GM23338 (cell line): ENCODE results near the gene ZNF140. TPM values are rescaled to one million over a fixed set of nuclear protein-coding genes. Genes with fewer than 3 reads are reported as not detected.

ENCODE experiments used
- ATAC-seq: fragments of 200-7000 bp; cut with Tn5 transposase; 3 replicates; pipeline ENCODE4 v1.9.1; 2020
- DNase-seq: peaks from one replicate; pipeline ENCODE4 v3.0.0-alpha.2; 2015; ENCODE audit warnings: low spot score
- H2AFZ ChIP-seq: fragments of 200-600 bp; sonication (generic); 2 replicates; pipeline ENCODE4 v1.8.0; 2016; ENCODE audit warnings: antibody characterized with exemption, mild to moderate bottlenecking, moderate library complexity
- H3F3A ChIP-seq: fragments of 200-600 bp; sonication (generic); replicated peaks from 2 replicates; pipeline ENCODE4 v1.8.0; 2017; ENCODE audit warnings: antibody characterized with exemption, mixed run types, low read depth
- H3K27ac ChIP-seq: fragments of 200-600 bp; sonication (generic); 2 replicates; pipeline ENCODE4 v1.6.1; 2016; ENCODE audit warnings: low read depth
- H3K27me3 ChIP-seq: fragments of 200-600 bp; sonication (generic); 2 replicates; pipeline ENCODE4 v1.8.0; 2016; ENCODE audit warnings: mild to moderate bottlenecking, mixed run types, moderate library complexity; ENCODE audit not compliant: insufficient read depth
- H3K36me3 ChIP-seq: fragments of 200-600 bp; sonication (generic); 2 replicates; pipeline ENCODE4 v1.8.0; 2016; ENCODE audit warnings: mild to moderate bottlenecking; ENCODE audit not compliant: insufficient read depth
- H3K4me1 ChIP-seq: fragments of 200-600 bp; sonication (generic); 2 replicates; pipeline ENCODE4 v1.8.0; 2016; ENCODE audit warnings: mild to moderate bottlenecking, moderate library complexity; ENCODE audit not compliant: insufficient read depth
- H3K4me2 ChIP-seq: fragments of 200-600 bp; sonication (generic); 2 replicates; pipeline ENCODE4 v1.7.1; 2017; ENCODE audit warnings: mixed run types
- H3K4me3 ChIP-seq: fragments of 200-600 bp; sonication (generic); 2 replicates; pipeline ENCODE4 v1.6.1; 2016; ENCODE audit warnings: mixed run types
- H3K79me2 ChIP-seq: fragments of 200-600 bp; sonication (generic); replicated peaks from 2 replicates; pipeline ENCODE4 v1.8.0; 2017; ENCODE audit warnings: mild to moderate bottlenecking; ENCODE audit not compliant: insufficient read depth
- H3K9me2 ChIP-seq: fragments of 200-600 bp; sonication (generic); 2 replicates; pipeline ENCODE4 v1.8.0; 2017; ENCODE audit not compliant: insufficient read depth
- H4K20me1 ChIP-seq: fragments of 200-600 bp; sonication (generic); replicated peaks from 2 replicates; pipeline ENCODE4 v1.8.0; 2017; ENCODE audit warnings: mild to moderate bottlenecking; ENCODE audit not compliant: insufficient read depth
- H3K27ac Mint-ChIP-seq: 2 replicates; pipeline ENCODE4 v1.8.0; 2020; ENCODE audit warnings: inconsistent platforms, mild to moderate bottlenecking, moderate library complexity, mixed read lengths
- H3K27me3 Mint-ChIP-seq: 3 replicates; pipeline ENCODE4 v1.8.0; 2022; ENCODE audit warnings: low read depth, mild to moderate bottlenecking, moderate library complexity, mixed read lengths, inconsistent platforms; ENCODE audit not compliant: insufficient read depth, poor library complexity
- H3K36me3 Mint-ChIP-seq: 3 replicates; pipeline ENCODE4 v1.8.0; 2021; ENCODE audit warnings: low read depth, mild to moderate bottlenecking, inconsistent platforms, moderate library complexity, mixed read lengths
- H3K4me1 Mint-ChIP-seq: 3 replicates; pipeline ENCODE4 v1.8.0; 2020; ENCODE audit warnings: mild to moderate bottlenecking, inconsistent platforms, mixed read lengths
- H3K4me3 Mint-ChIP-seq: 3 replicates; pipeline ENCODE4 v1.8.0; 2021; ENCODE audit warnings: moderate library complexity, mild to moderate bottlenecking, inconsistent platforms, mixed read lengths
- H3K9me3 Mint-ChIP-seq: 3 replicates; pipeline ENCODE4 v1.8.0; 2020; ENCODE audit warnings: moderate library complexity, mild to moderate bottlenecking, inconsistent platforms, mixed read lengths
- CREB1 ChIP-seq: fragments of 250-450 bp; sonication (Bioruptor Pico); IDR thresholded peaks from 2 replicates; pipeline ENCODE4 v1.5.0; 2020; ENCODE audit warnings: low read depth, mild to moderate bottlenecking, moderate library complexity
- EZH2 ChIP-seq: fragments of 200-600 bp; sonication (generic); IDR thresholded peaks from one replicate; pipeline ENCODE4 v1.8.0; 2017; ENCODE audit warnings: antibody characterized with exemption, mild to moderate bottlenecking, low read depth; ENCODE audit not compliant: unreplicated experiment
- NANOG ChIP-seq: IDR thresholded peaks from 2 replicates; pipeline ENCODE4 v1.6.1; 2016; ENCODE audit warnings: antibody characterized with exemption, borderline replicate concordance
- STAT1 ChIP-seq: IDR thresholded peaks from one replicate; pipeline ENCODE4 v1.6.1; 2016; ENCODE audit warnings: antibody characterized with exemption; ENCODE audit not compliant: unreplicated experiment
- ZNF114 ChIP-seq: fragments of 250-450 bp; sonication (Bioruptor Pico); IDR thresholded peaks from 2 replicates; pipeline ENCODE4 v1.5.0; 2020; ENCODE audit warnings: mild to moderate bottlenecking, moderate library complexity
- ZNF331 ChIP-seq: fragments of 250-450 bp; sonication (Bioruptor Pico); IDR thresholded peaks from 2 replicates; pipeline ENCODE4 v1.5.0; 2020; ENCODE audit warnings: low read depth, mild to moderate bottlenecking, moderate library complexity
- polyA plus RNA-seq: library from polyadenylated mRNA; unstranded; fragments of >200 nt; fragmentation: Nextera tagmentation; extraction: Ambion mirVana; gene quantifications from 2 replicates; pipeline ENCODE4 v1.2.1, GENCODE V29; 2016
- total RNA-seq: library from RNA; depleted of rRNA; stranded (reverse); fragments of >200 nt; shearing (Covaris generic); gene quantifications from 2 replicates; pipeline ENCODE4 v1.2.3, GENCODE V29; 2014
- TF ChIP-seq, protein P1 (sequence below): fragments of 250-450 bp; sonication (Bioruptor Pico); IDR thresholded peaks from 2 replicates; pipeline ENCODE4 v1.5.0; 2020; ENCODE audit warnings: mild to moderate bottlenecking, moderate library complexity
- TF ChIP-seq, protein P2 (sequence below), 2 experiments: fragments of 200-600 bp in 1 of 2; sonication (generic) in 1 of 2; conservative IDR thresholded peaks; 2 replicates each; pipeline versions ENCODE4 v1.5.1 to v1.6.1; 2016 to 2017; ENCODE audit warnings: antibody characterized with exemption in 2 of 2, low read depth in 2 of 2, mild to moderate bottlenecking in 2 of 2, moderate library complexity in 1 of 2

The ZNF140 gene
- total and polyA plus RNA-seq, 2 experiments from 2014 or later: 15.4 to 16.2 TPM

- no peaks in the 10 kb centered on the region for H3F3A ChIP-seq
- peaks cover 11% of the 10 kb centered on the region for H3K9me2 ChIP-seq
- DNase-seq (no peak), ATAC-seq (no peak)
- peaks cover 5% of the 10 kb centered on the region; the same call in 1 of the 2 replicates for H3K4me1 ChIP-seq
- H3K4me3 ChIP-seq: no peak overlapping the region
- no peaks in the 10 kb centered on the region for H3K27me3 ChIP-seq
- H3K27me3 Mint-ChIP-seq: peaks cover 8% of the 10 kb centered on the region
- H2AFZ ChIP-seq: no peak overlapping the region
- no peak for TF ChIP-seq STAT1
- no peak for TF ChIP-seq ZNF114 (CRISPR knock-in tag)
- TF ChIP-seq EZH2: no peak
- no peak for TF ChIP-seq CREB1 (CRISPR knock-in tag)
- TF ChIP-seq ZNF331 (CRISPR knock-in tag): no peak
- TF ChIP-seq, protein P1, sequence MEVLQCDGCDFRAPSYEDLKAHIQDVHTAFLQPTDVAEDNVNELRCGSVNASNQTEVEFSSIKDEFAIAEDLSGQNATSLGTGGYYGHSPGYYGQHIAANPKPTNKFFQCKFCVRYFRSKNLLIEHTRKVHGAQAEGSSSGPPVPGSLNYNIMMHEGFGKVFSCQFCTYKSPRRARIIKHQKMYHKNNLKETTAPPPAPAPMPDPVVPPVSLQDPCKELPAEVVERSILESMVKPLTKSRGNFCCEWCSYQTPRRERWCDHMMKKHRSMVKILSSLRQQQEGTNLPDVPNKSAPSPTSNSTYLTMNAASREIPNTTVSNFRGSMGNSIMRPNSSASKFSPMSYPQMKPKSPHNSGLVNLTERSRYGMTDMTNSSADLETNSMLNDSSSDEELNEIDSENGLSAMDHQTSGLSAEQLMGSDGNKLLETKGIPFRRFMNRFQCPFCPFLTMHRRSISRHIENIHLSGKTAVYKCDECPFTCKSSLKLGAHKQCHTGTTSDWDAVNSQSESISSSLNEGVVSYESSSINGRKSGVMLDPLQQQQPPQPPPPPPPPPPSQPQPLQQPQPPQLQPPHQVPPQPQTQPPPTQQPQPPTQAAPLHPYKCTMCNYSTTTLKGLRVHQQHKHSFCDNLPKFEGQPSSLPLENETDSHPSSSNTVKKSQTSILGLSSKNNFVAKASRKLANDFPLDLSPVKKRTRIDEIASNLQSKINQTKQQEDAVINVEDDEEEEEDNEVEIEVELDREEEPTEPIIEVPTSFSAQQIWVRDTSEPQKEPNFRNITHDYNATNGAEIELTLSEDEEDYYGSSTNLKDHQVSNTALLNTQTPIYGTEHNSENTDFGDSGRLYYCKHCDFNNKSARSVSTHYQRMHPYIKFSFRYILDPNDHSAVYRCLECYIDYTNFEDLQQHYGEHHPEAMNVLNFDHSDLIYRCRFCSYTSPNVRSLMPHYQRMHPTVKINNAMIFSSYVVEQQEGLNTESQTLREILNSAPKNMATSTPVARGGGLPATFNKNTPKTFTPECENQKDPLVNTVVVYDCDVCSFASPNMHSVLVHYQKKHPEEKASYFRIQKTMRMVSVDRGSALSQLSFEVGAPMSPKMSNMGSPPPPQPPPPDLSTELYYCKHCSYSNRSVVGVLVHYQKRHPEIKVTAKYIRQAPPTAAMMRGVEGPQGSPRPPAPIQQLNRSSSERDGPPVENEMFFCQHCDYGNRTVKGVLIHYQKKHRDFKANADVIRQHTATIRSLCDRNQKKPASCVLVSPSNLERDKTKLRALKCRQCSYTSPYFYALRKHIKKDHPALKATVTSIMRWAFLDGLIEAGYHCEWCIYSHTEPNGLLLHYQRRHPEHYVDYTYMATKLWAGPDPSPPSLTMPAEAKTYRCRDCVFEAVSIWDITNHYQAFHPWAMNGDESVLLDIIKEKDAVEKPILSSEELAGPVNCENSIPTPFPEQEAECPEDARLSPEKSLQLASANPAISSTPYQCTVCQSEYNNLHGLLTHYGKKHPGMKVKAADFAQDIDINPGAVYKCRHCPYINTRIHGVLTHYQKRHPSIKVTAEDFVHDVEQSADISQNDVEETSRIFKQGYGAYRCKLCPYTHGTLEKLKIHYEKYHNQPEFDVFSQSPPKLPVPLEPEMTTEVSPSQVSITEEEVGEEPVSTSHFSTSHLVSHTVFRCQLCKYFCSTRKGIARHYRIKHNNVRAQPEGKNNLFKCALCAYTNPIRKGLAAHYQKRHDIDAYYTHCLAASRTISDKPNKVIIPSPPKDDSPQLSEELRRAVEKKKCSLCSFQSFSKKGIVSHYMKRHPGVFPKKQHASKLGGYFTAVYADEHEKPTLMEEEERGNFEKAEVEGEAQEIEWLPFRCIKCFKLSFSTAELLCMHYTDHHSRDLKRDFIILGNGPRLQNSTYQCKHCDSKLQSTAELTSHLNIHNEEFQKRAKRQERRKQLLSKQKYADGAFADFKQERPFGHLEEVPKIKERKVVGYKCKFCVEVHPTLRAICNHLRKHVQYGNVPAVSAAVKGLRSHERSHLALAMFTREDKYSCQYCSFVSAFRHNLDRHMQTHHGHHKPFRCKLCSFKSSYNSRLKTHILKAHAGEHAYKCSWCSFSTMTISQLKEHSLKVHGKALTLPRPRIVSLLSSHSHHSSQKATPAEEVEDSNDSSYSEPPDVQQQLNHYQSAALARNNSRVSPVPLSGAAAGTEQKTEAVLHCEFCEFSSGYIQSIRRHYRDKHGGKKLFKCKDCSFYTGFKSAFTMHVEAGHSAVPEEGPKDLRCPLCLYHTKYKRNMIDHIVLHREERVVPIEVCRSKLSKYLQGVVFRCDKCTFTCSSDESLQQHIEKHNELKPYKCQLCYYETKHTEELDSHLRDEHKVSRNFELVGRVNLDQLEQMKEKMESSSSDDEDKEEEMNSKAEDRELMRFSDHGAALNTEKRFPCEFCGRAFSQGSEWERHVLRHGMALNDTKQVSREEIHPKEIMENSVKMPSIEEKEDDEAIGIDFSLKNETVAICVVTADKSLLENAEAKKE (CRISPR knock-in tag): no peak
- TF ChIP-seq, protein P2, sequence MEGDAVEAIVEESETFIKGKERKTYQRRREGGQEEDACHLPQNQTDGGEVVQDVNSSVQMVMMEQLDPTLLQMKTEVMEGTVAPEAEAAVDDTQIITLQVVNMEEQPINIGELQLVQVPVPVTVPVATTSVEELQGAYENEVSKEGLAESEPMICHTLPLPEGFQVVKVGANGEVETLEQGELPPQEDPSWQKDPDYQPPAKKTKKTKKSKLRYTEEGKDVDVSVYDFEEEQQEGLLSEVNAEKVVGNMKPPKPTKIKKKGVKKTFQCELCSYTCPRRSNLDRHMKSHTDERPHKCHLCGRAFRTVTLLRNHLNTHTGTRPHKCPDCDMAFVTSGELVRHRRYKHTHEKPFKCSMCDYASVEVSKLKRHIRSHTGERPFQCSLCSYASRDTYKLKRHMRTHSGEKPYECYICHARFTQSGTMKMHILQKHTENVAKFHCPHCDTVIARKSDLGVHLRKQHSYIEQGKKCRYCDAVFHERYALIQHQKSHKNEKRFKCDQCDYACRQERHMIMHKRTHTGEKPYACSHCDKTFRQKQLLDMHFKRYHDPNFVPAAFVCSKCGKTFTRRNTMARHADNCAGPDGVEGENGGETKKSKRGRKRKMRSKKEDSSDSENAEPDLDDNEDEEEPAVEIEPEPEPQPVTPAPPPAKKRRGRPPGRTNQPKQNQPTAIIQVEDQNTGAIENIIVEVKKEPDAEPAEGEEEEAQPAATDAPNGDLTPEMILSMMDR (conservative IDR thresholded peaks at IDR 0.05; ENCODE audit: low read depth in 2 of 2): no peak
- TF ChIP-seq NANOG: no peak
- H3K79me2 ChIP-seq: peaks cover 14% of the 10 kb centered on the region
- H3K27ac ChIP-seq: no peak overlapping the region
- no peak overlapping the region for H3K4me3 Mint-ChIP-seq
- H3K27ac Mint-ChIP-seq: no peak overlapping the region
- peaks cover 5% of the 10 kb centered on the region; the same call in 1 of the 3 replicates for H3K4me1 Mint-ChIP-seq
- peaks cover 58% of the 10 kb centered on the region for H3K9me3 Mint-ChIP-seq
- H3K36me3 Mint-ChIP-seq: peaks cover 74% of the 10 kb centered on the region
- no peak overlapping the region for H3K4me2 ChIP-seq
- H3K36me3 ChIP-seq: peaks cover 41% of the 10 kb centered on the region
- no peaks in the 10 kb centered on the region for H4K20me1 ChIP-seq
These were observed 2.6 kb downstream of the ZNF140 start for GRCh38 chr12:133083345-133083744.
